ENCODE data around the gene NAA40. TPM values are rescaled to one million over a fixed set of nuclear protein-coding genes. Genes with fewer than 3 reads are reported as not detected.
"Not testable (repeated sequence)": the region's sequence is repeated elsewhere in the genome, so short reads cannot be mapped to it uniquely, and the experiment has no call there.

Gene NAA40
- polyA plus RNA-seq, 4 donors, result 19.3 to 39.8 (median 32.1) TPM

DNA sequence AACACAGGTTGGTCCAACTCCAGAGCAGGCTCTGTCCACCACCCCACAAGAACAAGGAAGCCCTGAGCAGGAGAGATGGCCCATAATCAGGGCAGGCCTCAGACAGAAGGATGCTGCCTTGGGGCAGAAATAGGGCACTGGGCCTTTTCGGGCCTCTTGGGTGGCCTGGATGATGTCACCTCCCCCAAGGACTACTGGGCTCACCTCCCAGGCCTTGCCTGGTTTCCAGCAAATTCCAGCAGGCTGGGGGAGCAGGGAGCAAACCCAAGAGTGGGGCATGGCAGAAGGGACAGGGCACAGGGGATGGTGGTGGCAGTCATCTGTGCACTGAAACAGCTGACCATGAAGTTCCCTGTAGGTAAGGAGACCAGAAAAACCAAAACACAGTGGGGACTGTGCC, 5.3 kb upstream of the NAA40 start:
- DNase-seq (ENCODE audit: low read depth in 4 of 4, low spot score in 3 of 4), result no peak

- DNase-seq (ENCODE audit: low read depth in 4 of 4, low spot score in 3 of 4), result no peak
Observed at GRCh38 chr11:63937713-63938478, 906 bp upstream of the NAA40 start.

GRCh38 chr11:63939397-63939891, 642 bp downstream of the NAA40 start:
- DNase-seq (ENCODE audit: low read depth in 4 of 4, low spot score in 3 of 4), result no peak

DNA sequence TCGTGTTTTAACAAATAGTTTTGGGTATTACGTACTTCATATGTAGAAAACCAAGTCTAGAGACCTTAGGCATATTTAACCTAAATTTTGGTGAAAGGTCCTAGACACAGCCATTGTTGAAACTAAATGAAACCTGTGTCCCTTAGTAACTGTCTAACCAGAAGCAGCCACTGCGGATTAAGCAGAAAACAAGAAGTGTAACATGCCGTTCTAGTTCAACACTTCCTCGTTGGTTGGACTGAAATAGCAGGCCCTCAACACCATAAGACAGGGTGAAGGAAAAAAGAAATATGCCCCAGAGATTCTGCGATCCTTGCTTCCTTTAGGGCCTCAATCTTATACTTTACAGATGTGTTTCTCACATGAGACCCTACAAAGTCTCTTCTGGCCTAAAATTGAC, 2.0 kb downstream of the NAA40 start:
- no peak for DNase-seq (ENCODE audit: low read depth in 4 of 4, low spot score in 3 of 4)

GRCh38 chr11:63941901-63942300, 3.1 kb downstream of the NAA40 start:
- DNase-seq (ENCODE audit: low read depth in 4 of 4, low spot score in 3 of 4), result no peak

GRCh38 chr11:63942803-63943202, 4.0 kb downstream of the NAA40 start:
- DNase-seq (ENCODE audit: low read depth in 4 of 4, low spot score in 3 of 4), result no peak

DNA sequence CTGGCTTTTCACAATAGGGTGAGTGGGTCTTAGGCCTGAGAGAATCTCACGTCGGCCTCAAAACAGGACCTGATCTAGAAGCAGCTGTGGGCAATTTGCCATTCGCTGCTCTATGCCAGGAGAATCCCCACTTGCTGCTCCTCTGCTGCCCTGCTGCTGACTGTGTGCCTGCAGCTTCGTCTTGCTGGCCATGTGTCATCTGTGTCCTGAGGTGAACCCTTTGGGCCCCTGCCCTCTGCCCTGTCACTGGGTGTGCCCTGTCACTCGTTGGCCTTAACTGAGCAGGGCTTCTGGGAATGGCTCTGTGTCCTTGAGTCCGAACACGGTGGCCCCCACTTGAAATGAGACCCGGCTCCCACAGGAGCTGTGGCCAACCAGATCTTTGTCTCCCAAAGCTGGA, 6.2 kb downstream of the NAA40 start:
- no peak for DNase-seq (ENCODE audit: low read depth in 4 of 4, low spot score in 3 of 4)

GRCh38 chr11:63945477-63946163, 6.8 kb downstream of the NAA40 start:
- peak in 1 of 4 donors; percentile 57 for DNase-seq (ENCODE audit: low read depth in 4 of 4, low spot score in 3 of 4)

DNA sequence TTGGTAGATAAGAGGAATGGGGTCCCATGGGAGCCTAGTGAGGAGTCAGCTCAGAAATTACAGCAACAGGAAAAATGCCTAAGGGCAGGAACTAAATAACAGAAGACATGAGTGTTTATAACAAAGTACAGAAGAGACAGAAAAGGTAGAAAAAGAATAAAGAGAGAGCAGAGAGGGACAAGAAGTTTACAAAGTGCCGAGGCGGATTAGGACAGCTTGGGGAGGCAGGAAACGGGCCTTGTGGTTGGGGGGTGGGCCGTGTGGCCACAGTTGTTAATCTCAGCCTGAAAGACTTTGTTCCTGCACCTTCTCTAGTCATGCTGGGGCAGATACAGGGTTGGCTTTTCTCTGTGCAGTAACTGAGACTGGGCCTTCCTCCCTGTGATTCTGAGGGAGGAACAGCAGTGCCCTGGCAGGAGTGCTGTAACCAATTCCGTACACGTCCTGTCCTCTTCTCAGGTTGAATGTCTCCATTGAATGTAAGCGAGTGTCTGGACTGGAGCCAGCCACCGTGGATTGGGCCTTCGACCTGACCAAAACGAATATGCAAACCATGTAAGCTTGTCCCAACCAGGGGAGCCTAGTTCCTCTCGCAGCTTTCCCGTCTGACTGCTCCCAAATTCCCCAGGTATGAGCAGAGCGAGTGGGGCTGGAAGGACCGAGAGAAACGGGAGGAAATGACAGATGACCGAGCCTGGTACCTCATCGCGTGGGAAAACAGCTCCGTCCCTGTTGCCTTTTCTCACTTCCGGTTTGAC, 13.2 kb downstream of the NAA40 start:
- DNase-seq (ENCODE audit: low read depth in 4 of 4, low spot score in 3 of 4), result no peak

DNA sequence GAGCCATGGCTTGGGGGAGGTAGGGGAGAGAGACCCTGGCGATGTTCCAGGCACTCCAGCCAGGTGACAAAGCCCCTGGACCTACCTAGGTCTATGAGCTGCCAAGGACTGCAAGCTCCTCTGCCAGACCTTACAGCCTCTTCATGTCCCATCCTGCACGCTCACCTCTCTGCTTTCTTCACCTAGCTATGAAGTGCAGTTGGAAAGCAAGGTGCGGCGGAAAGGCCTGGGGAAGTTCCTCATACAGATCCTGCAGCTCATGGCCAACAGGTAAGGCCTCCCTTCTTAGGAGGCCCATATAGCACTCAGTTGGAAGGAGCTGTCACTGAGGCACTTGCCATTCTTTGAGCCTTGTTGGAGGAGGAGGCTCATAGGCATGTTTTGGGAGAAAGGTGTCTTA, 13.8 kb downstream of the NAA40 start:
- no peak for DNase-seq (ENCODE audit: low read depth in 4 of 4, low spot score in 3 of 4)

- DNase-seq (ENCODE audit: low read depth in 4 of 4, low spot score in 3 of 4), result no peak
Observed at GRCh38 chr11:63958008-63958407, 19.2 kb downstream of the NAA40 start.

GRCh38 chr11:63961608-63962412, 23.0 kb downstream of the NAA40 start:
- no peak for DNase-seq (ENCODE audit: low read depth in 4 of 4, low spot score in 3 of 4)

DNA sequence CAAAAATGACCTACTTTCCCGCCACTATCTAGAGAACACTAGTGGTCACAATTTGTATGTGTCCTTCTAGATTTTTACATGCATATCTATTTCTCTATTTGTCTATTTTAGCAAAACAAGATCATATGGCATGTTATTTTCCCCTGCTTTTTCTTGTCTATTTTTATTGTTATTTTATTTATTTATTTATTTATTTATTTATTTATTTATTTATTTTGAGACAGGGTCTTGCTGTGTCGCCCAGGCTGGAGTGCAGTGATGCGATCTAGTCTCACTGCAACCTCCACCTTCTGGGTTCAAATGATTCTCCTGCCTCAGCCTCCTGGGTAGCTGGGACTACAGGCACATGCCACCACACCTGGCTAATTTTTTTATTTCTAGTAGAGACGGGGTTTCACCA, 25.1 kb downstream of the NAA40 start:
- not testable (repeated sequence) for DNase-seq (ENCODE audit: low read depth in 4 of 4, low spot score in 3 of 4)

DNA sequence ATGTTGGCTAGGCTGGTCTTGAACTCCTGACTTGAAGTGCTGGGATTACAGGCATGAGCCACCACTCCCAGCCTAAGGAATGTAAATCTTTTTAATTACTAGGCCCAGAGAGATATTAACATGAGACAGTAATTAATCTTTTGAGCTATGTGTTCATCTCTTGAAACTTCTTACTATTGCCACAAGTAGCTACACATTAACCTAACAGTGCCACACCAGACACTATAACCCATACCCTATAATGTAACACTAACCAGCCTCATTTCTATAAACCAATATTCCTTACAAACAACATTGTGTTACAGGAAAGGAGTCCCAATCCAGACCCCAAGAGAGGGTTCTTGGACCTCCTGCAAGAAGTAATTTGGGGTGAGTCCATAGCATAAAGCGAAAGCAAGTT, 27.6 kb downstream of the NAA40 start:
- no peak for DNase-seq (ENCODE audit: low read depth in 4 of 4, low spot score in 3 of 4)

- DNase-seq (ENCODE audit: low read depth in 4 of 4, low spot score in 3 of 4), result no peak
Observed at GRCh38 chr11:63969461-63969860, 30.7 kb downstream of the NAA40 start.

GRCh38 chr11:63970902-63971301, 32.1 kb downstream of the NAA40 start:
- no peak for DNase-seq (ENCODE audit: low read depth in 4 of 4, low spot score in 3 of 4)

GRCh38 chr11:63973912-63974258, 35.1 kb downstream of the NAA40 start:
- DNase-seq (ENCODE audit: low read depth in 4 of 4, low spot score in 3 of 4), result not testable (repeated sequence)

DNA sequence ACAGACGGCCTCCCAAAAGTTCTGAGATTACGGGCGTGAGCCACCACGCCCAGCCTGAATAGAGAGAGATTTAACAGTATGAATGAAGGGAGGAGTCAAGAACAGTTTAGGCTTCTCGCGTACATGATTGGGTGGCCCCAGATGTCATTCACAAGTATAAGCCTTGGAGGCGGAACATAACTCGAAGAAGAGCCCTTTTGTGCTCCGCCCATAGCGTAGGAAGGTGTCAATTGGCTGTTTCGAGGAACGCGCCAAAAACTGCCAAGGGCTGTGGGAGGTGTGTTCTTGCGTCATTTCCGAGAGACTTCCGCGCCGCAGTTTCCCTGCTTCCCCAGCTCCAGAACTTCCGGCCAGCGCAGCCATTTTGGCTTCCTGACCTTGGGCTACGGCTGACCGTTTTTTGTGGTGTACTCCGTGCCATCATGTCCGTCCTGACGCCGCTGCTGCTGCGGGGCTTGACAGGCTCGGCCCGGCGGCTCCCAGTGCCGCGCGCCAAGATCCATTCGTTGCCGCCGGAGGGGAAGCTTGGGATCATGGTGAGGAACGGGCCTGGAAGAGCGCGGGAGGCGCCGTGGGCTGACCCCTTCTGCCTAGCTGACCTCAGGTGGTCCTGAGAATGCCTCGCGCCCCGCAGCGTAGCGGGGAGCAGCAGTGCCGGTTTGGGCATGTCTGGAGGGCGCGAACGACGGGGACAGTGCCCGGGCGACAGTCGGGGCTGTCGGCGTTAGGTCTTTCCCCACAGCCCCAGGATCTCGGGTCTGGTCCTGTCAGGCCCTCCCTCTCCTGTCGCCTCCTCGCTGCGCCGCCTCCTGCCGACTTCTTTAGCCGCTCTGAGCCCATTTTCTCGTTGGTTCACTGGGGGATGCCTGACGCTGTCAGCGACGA, 35.7 kb downstream of the NAA40 start, which contains the start of gene COX8A:
COX8A (plus strand) TSS at position 362 of the 885 bp plus-strand sequence; CDS start at position 423, 61 bp downstream.
- DNase-seq (ENCODE audit: low read depth in 4 of 4, low spot score in 3 of 4), result peak; percentile 98 to 100 (median 100)

DNA sequence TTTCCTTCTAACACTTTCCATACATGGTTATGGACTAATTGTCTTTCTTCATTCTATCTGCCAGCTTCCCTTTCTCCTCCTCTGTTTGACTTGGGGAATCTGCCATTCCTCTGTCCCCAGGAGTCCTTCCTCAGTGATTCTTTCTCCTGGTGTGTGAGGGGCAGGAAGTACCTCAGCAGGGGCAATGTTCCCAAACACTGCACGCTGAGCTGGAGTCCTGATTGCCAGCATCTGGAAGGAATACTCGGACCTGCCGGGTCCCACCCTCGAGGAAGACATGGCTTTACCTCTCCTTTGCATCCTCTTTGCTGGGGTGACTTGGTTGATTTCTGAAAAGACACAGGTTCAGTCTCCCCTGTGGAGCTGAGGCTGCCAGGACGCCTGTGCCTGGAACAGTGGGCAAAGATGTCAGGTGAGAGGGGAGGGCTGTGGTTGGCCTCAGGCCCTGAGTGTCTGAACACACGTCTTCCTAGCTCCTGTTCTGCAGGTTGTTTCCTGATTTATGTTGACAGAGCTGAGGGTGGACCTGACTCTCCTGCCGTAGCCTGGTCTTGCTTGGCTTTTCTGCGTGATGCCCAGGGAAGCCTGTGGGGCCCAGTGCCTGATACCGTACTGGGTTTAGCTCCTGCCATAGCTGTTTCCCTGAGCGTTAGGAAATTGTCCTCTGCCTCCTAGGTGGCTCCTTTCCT, 39.9 kb downstream of the NAA40 start:
- DNase-seq (ENCODE audit: low read depth in 4 of 4, low spot score in 3 of 4), result no peak

Measured in left renal pelvis (tissue), 4 donors.